OCI-LY7 (cell line): ENCODE measurements around the gene NACC2.

Experiments used
- CTCF ChIP-seq: fragments of 200-600 bp; sonication (generic); conservative IDR thresholded peaks from 2 replicates; pipeline ENCODE4 v1.5.1; 2014; ENCODE audit warnings: mild to moderate bottlenecking, antibody characterized with exemption, low read length, moderate library complexity, mixed read lengths
- EZH2phosphoT487 ChIP-seq: fragments of 200-600 bp; sonication (generic); IDR thresholded peaks from 2 replicates; pipeline ENCODE4 v1.6.1; 2018; ENCODE audit warnings: low read depth, borderline replicate concordance, mild to moderate bottlenecking, mixed run types, antibody characterized with exemption, low read length, moderate library complexity, mixed read lengths

DNA sequence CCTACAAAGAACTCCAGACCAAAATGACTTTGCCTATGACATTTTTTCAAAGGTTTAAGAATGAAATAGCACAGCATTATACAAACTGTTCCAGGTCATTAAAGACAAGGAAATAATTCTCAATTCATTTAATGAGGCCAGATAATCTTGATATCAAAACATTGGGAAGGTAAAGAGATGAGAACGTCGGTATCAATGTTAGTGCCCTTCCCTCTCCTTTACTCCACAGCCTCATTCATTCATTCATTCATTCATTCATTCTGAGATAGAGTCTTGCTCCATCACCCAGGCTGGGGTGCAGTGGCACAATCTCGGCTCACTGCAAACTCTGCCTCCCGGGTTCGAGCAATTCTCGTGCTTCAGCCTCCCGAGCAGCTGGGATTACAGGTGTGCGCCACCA, 64.0 kb downstream of the NACC2 start:
- TF ChIP-seq CTCF (no peak), EZH2phosphoT487 (no peak)
